ENCODE results near the gene STK16. TPM values are rescaled to one million over a fixed set of nuclear protein-coding genes. Genes with fewer than 3 reads are reported as not detected.
"Not testable (repeated sequence)": the region's sequence is repeated elsewhere in the genome, so short reads cannot be mapped to it uniquely, and the experiment has no call there.

The STK16 gene
- total RNA-seq, 2 donors from 2014 or later = 8.0 to 16.8 TPM

DNA sequence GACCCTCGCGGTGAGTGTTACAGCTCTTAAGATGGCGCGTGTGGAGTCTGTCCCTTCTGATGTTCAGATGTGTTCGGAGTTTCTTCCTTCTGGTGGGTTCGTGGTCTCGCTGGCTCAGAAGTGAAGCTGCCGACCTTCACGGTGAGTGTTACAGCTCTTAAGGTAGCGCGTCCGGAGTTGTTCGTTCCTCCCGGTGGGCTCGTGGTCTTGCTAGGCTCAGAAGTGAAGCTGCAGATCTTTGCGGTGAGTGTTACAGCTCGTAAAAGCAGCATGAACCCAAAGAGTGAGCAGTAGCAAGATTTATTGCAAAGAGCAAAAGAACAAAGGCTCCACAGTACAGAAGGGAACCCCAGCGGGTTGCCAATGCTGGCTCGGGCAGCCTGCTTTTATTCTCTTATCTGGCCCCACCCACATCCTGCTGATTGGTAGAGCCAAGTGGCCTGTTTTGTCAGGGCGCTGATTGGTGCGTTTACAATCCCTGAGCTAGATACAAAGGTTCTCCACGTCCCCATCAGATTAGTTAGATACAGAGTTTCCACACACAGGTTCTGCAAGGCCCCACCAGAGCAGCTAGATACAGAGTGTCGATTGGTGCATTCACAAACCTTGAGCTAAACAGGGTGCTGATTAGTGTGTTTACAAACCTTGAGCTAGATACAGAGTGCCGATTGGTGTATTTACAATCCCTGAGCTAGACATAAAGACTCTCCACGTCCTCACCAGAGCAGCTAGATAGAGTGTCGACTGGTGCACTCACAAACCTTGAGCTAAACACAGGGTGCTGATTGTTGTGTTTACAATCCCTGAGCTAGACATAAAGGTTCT is 44.6 kb upstream of the STK16 start:
- H3K36me3 ChIP-seq (replicated peaks in 1 of 2; ENCODE audit: insufficient read depth in 1 of 2, low read depth in 2 of 2); H3K9me3 ChIP-seq; ATAC-seq; H3K4me3 ChIP-seq; intact Hi-C loops (cut with DNase I); H3K4me1 ChIP-seq; H3K27me3 ChIP-seq: not testable (repeated sequence)
- peak overlapping the region in 2 of 4 donors; percentile 49 to 53 for H3K27ac ChIP-seq
- DNase-seq = peak in 2 of 4 donors; percentile 9 to 38
- WGBS, 2 donors = 64 to 77% methylated on average over 19 to 26 of the region's 26 CpGs
- peak in 2 of 3 donors; percentile 80 to 82 for TF ChIP-seq POLR2A (IDR thresholded peaks at IDR 0.05)

DNA sequence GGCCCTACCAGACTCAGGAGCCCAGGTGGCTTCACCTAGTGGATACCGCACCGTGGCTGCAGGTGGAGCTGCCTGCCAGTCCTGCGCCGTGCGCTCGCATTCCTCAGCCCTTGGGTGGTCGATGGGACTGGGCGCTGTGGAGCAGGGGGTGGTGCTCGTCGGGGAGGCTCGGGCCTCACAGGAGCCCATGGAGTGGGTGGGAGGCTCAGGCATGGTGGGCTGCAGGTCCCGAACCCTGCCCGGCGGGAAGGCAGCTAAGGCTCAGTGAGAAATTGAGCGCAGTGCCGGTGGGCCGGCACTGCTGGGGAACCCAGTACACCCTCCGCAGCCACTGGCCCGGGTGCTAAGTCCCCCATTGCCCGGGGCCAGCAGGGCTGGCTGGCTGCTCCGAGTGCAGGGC is 43.9 kb upstream of the STK16 start:
- Histone ChIP-seq H3K4me1 (peaks cover 13% of the 10 kb centered on the region), H3K27ac (peak overlapping the region in 2 of 4 donors; percentile 49 to 53)
- intact Hi-C loops (cut with DNase I); H3K36me3 ChIP-seq (replicated peaks in 1 of 2; ENCODE audit: insufficient read depth in 1 of 2, low read depth in 2 of 2); DNase-seq; H3K27me3 ChIP-seq; ATAC-seq; H3K9me3 ChIP-seq; H3K4me3 ChIP-seq: not testable (repeated sequence)
- WGBS, 2 donors = 77% methylated on average over 21 of the region's 21 CpGs; no CpG with 5 or more reads in 1 of the 2 donors

GRCh38 chr2:219204425-219205164 is 40.7 kb upstream of the STK16 start:
- intact Hi-C loops (cut with DNase I) = no loop called here
- WGBS, 2 donors = 95% methylated on average over 7 of the region's 7 CpGs
- H3K9me3 ChIP-seq = no peaks in the 10 kb centered on the region
- peaks cover 0 to 1% of the 10 kb centered on the region in 2 donors for H3K36me3 ChIP-seq (replicated peaks in 1 of 2; ENCODE audit: insufficient read depth in 1 of 2, low read depth in 2 of 2)
- peak in 1 of 4 donors; percentile 2 for DNase-seq
- no peaks in the 10 kb centered on the region for H3K27me3 ChIP-seq
- ATAC-seq = no peak
- H3K4me3 ChIP-seq = no peak overlapping the region
- H3K4me1 ChIP-seq = peaks cover 26% of the 10 kb centered on the region
- H3K27ac ChIP-seq = no peak overlapping the region
- TF ChIP-seq CTCF (IDR thresholded peaks at IDR 0.05) = no peak
- TF ChIP-seq POLR2A (IDR thresholded peaks at IDR 0.05) = no peak

- no peak for TF ChIP-seq CTCF (IDR thresholded peaks at IDR 0.05)
- Histone ChIP-seq H3K36me3 (replicated peaks in 1 of 2; ENCODE audit: insufficient read depth in 1 of 2, low read depth in 2 of 2) (peaks cover 0 to 1% of the 10 kb centered on the region in 2 donors), H3K27ac (no peak overlapping the region), H3K27me3 (no peaks in the 10 kb centered on the region), H3K4me1 (peaks cover 26% of the 10 kb centered on the region), H3K4me3 (no peak overlapping the region), H3K9me3 (no peaks in the 10 kb centered on the region)
- ATAC-seq (no peak), DNase-seq (no peak)
- 82 to 83% methylated on average over 5 of the region's 5 CpGs for WGBS, 2 donors
- intact Hi-C loops (cut with DNase I) = no loop called here
These were observed 40.1 kb upstream of the STK16 start for GRCh38 chr2:219205165-219205538.

DNA sequence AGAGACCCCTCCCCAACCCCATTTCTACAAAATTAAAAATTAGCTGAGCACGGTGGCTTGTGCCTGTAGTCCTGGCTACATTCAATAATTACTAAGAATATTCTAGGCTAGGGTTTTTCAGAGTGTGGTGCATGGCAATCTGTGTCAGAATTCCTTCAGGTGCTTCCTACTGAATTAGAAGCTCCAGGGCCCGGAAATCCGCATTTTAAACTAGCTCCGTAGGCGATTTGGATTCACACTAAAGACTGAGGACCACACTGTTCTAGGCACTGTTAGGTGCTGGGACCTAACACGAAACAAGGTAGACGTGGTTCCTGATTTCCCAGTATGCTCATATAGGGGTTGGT is 39.3 kb upstream of the STK16 start:
- H3K9me3 ChIP-seq = no peaks in the 10 kb centered on the region
- WGBS, 2 donors = 4 to 5% methylated on average over 7 of the region's 7 CpGs
- no peak overlapping the region for H3K4me3 ChIP-seq
- peaks cover 23% of the 10 kb centered on the region for H3K4me1 ChIP-seq
- DNase-seq (no peak), ATAC-seq (no peak)
- TF ChIP-seq CTCF (IDR thresholded peaks at IDR 0.05) (no peak), POLR2A (IDR thresholded peaks at IDR 0.05) (no peak)
- H3K36me3 ChIP-seq (replicated peaks in 1 of 2; ENCODE audit: insufficient read depth in 1 of 2, low read depth in 2 of 2) = peaks cover 0 to 1% of the 10 kb centered on the region in 2 donors
- intact Hi-C loops (cut with DNase I) = no loop called here
- no peaks in the 10 kb centered on the region for H3K27me3 ChIP-seq
- peak overlapping the region; percentile 78 to 98 (median 94) for H3K27ac ChIP-seq
